H9 (cell line): ENCODE data around the gene ARHGEF7. TPM values are rescaled to one million over a fixed set of nuclear protein-coding genes. Genes with fewer than 3 reads are reported as not detected.

ENCODE experiments used
- DNase-seq: peaks from one replicate; pipeline ENCODE4 v3.0.0-alpha.2; 2017
- H2AFZ ChIP-seq: one replicate; pipeline ENCODE4 v1.6.1; 2013; ENCODE audit warnings: mild to moderate bottlenecking, low read length, control low read depth, moderate library complexity
- H2AK5ac ChIP-seq: 2 replicates; pipeline ENCODE4 v1.6.1; 2013; ENCODE audit warnings: low read length, control low read depth, mixed read lengths; ENCODE audit not compliant: insufficient read length
- H2BK120ac ChIP-seq: one replicate; pipeline ENCODE4 v1.6.1; 2013; ENCODE audit warnings: low read depth, mild to moderate bottlenecking, low read length, control low read depth, inconsistent platforms; ENCODE audit not compliant: poor library complexity, severe bottlenecking
- H2BK12ac ChIP-seq: 2 replicates; pipeline ENCODE4 v1.6.1; 2013; ENCODE audit warnings: low read length, control low read depth, mixed read lengths, low read depth; ENCODE audit not compliant: insufficient read length
- H2BK15ac ChIP-seq: 2 replicates; pipeline ENCODE4 v1.6.1; 2013; ENCODE audit warnings: low read depth, low read length, control low read depth
- H2BK20ac ChIP-seq: one replicate; pipeline ENCODE4 v1.6.1; 2013; ENCODE audit warnings: low read depth, mild to moderate bottlenecking, low read length, control low read depth, inconsistent platforms; ENCODE audit not compliant: poor library complexity, severe bottlenecking
- H2BK5ac ChIP-seq: 2 replicates; pipeline ENCODE4 v1.6.1; 2013; ENCODE audit warnings: low read length, control low read depth, mixed read lengths; ENCODE audit not compliant: insufficient read length
- H3K14ac ChIP-seq: 2 replicates; pipeline ENCODE4 v1.6.1; 2013; ENCODE audit warnings: low read length, control low read depth; ENCODE audit not compliant: insufficient read depth
- H3K18ac ChIP-seq: 2 replicates; pipeline ENCODE4 v1.6.1; 2013; ENCODE audit warnings: low read depth, mild to moderate bottlenecking, mixed read lengths, low read length, control low read depth; ENCODE audit not compliant: insufficient read length
- H3K23ac ChIP-seq: 2 replicates; pipeline ENCODE4 v1.6.1; 2013; ENCODE audit warnings: low read length, control low read depth, mixed read lengths, low read depth; ENCODE audit not compliant: insufficient read length
- H3K23me2 ChIP-seq: 2 replicates; pipeline ENCODE4 v1.6.1; 2013; ENCODE audit warnings: low read depth, mild to moderate bottlenecking, mixed read lengths, low read length, control low read depth; ENCODE audit not compliant: insufficient read length, poor library complexity, severe bottlenecking
- H3K27ac ChIP-seq: 2 replicates; pipeline ENCODE4 v1.5.1; 2013; ENCODE audit warnings: low read length, control low read depth, mixed read lengths, low read depth; ENCODE audit not compliant: insufficient read length
- H3K27me3 ChIP-seq: 2 replicates; pipeline ENCODE4 v1.6.1; 2013; ENCODE audit warnings: low read length, control low read depth, inconsistent platforms; ENCODE audit not compliant: insufficient read depth
- H3K4ac ChIP-seq: 2 replicates; pipeline ENCODE4 v1.6.1; 2013; ENCODE audit warnings: low read depth, mild to moderate bottlenecking, control low read depth, inconsistent platforms, low read length, moderate library complexity
- H3K4me1 ChIP-seq: 2 replicates; pipeline ENCODE4 v1.6.1; 2013; ENCODE audit warnings: low read length, control low read depth, inconsistent platforms; ENCODE audit not compliant: insufficient read depth
- H3K4me2 ChIP-seq: 2 replicates; pipeline ENCODE4 v1.6.1; 2013; ENCODE audit warnings: low read length, control low read depth, mixed read lengths; ENCODE audit not compliant: insufficient read length, insufficient read depth
- H3K56ac ChIP-seq: 2 replicates; pipeline ENCODE4 v1.6.1; 2013; ENCODE audit warnings: low read depth, mild to moderate bottlenecking, mixed read lengths, low read length, control low read depth; ENCODE audit not compliant: insufficient read length
- H3K79me1 ChIP-seq: 2 replicates; pipeline ENCODE4 v1.6.1; 2013; ENCODE audit warnings: low read depth, mild to moderate bottlenecking, moderate library complexity, low read length, control low read depth, inconsistent platforms; ENCODE audit not compliant: insufficient read depth, poor library complexity, severe bottlenecking
- H3K79me2 ChIP-seq: 2 replicates; pipeline ENCODE4 v1.6.1; 2013; ENCODE audit warnings: low read length, control low read depth, inconsistent platforms; ENCODE audit not compliant: insufficient read depth
- H3K9ac ChIP-seq: 2 replicates; pipeline ENCODE4 v1.6.1; 2013; ENCODE audit warnings: low read length, control low read depth, mixed read lengths; ENCODE audit not compliant: insufficient read length; ENCODE audit errors: extremely low read depth
- H3K9me3 ChIP-seq: one replicate; pipeline ENCODE4 v1.6.1; 2013; ENCODE audit warnings: low read depth, low read length, inconsistent platforms; ENCODE audit not compliant: control insufficient read depth
- H3T11ph ChIP-seq: one replicate; pipeline ENCODE4 v1.6.1; 2013; ENCODE audit warnings: mild to moderate bottlenecking, low read length, control low read depth, inconsistent platforms
- H4K20me1 ChIP-seq: one replicate; pipeline ENCODE4 v1.6.1; 2013; ENCODE audit not compliant: control insufficient read depth, insufficient read length, insufficient read depth
- H4K5ac ChIP-seq: 2 replicates; pipeline ENCODE4 v1.6.1; 2013; ENCODE audit warnings: low read depth, mild to moderate bottlenecking, mixed read lengths, low read length, control low read depth; ENCODE audit not compliant: insufficient read length
- H4K8ac ChIP-seq: replicated peaks from 2 replicates; pipeline ENCODE4 v1.6.1; 2013; ENCODE audit warnings: low read length, control low read depth, mixed read lengths, low read depth; ENCODE audit not compliant: insufficient read length
- H4K91ac ChIP-seq: 2 replicates; pipeline ENCODE4 v1.6.1; 2013; ENCODE audit warnings: low read depth, mild to moderate bottlenecking, moderate library complexity, mixed read lengths, low read length, control low read depth; ENCODE audit not compliant: insufficient read length
- H3K27ac Mint-ChIP-seq, 3 experiments: 2 replicates in 2 of 3; 3 replicates in 1 of 3; pipeline ENCODE4 v1.8.0; 2020 to 2021; ENCODE audit warnings: mixed read lengths in 3 of 3, mild to moderate bottlenecking in 1 of 3, moderate library complexity in 1 of 3
- H3K27me3 Mint-ChIP-seq: 2 replicates; pipeline ENCODE4 v1.8.0; 2021; ENCODE audit warnings: low read depth, mild to moderate bottlenecking, moderate library complexity, mixed read lengths
- H3K36me3 Mint-ChIP-seq, 3 experiments: 2 replicates in 2 of 3; 3 replicates in 1 of 3; pipeline ENCODE4 v1.8.0; 2020 to 2021; ENCODE audit warnings: low read depth in 3 of 3, mixed read lengths in 3 of 3; ENCODE audit not compliant: insufficient read depth in 1 of 3
- H3K4me1 Mint-ChIP-seq, 2 experiments: 2 replicates each; pipeline ENCODE4 v1.8.0; 2020; ENCODE audit warnings: mixed read lengths in 2 of 2
- H3K4me3 Mint-ChIP-seq, 2 experiments: 2 replicates in 1 of 2; 3 replicates in 1 of 2; pipeline ENCODE4 v1.8.0; 2020 to 2021; ENCODE audit warnings: mild to moderate bottlenecking in 2 of 2, mixed read lengths in 2 of 2, moderate library complexity in 1 of 2
- H3K9me3 Mint-ChIP-seq, 2 experiments: 2 replicates in 1 of 2; 3 replicates in 1 of 2; pipeline ENCODE4 v1.8.0; 2020; ENCODE audit warnings: mild to moderate bottlenecking in 2 of 2, mixed read lengths in 2 of 2, moderate library complexity in 1 of 2
- WGBS: extraction: QIAGEN DNeasy Blood & Tissue Kit; methylation state at CpG from one replicate; pipeline ENCODE4 v1.1.7; 2013; ENCODE audit warnings: missing lambda C conversion rate, low lambda C conversion rate, mixed read lengths; ENCODE audit not compliant: insufficient read length; ENCODE audit errors: extremely low coverage; 5-methylcytosine and 5-hydroxymethylcytosine counted together
- total RNA-seq: library from RNA; stranded (reverse); gene quantifications from 2 replicates; pipeline ENCODE4 v1.2.1, GENCODE V29; 2021
- TF ChIP-seq, protein P1 (sequence below): fragments of 200-600 bp; sonication (generic); conservative IDR thresholded peaks from 3 replicates; pipeline ENCODE4 v1.8.0; 2021; ENCODE audit warnings: antibody characterized with exemption, mild to moderate bottlenecking

Gene ARHGEF7
- total RNA-seq, 1 experiment from 2014 or later = 51.9 TPM

DNA sequence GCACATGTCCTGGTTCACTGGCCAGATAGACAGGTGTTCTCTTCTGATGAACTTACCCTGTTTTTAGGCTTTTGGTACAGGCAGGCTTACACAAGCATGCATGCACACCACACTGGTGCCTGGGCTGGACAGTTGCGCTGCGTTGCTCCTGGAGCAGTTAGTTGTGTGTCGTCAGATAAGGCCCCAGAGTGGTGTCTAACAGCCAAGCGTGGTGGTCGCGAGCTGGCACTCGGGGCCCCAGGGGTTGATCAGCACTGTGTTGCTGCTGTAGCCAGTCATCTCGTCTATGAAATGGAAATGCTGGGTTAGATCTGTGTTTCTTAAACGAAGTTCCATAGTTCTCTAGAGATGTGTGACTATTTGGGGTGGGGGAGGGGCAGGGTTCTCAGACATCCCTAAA is 180.8 kb downstream of the ARHGEF7 start:
- Histone ChIP-seq H3K4me2 (no peak overlapping the region), H3K79me1 (no peaks in the 10 kb centered on the region), H3K23me2 (no peaks in the 10 kb centered on the region), H2BK15ac (no peak overlapping the region), H3T11ph (no peak overlapping the region), H3K79me2 (no peaks in the 10 kb centered on the region), H3K27me3 (no peaks in the 10 kb centered on the region), H3K9me3 (no peaks in the 10 kb centered on the region), H4K8ac (no peak overlapping the region), H4K20me1 (no peaks in the 10 kb centered on the region), H2BK120ac (no peak overlapping the region), H3K9ac (no peak overlapping the region), H3K18ac (no peak overlapping the region), H2BK5ac (no peak overlapping the region), H3K23ac (no peak overlapping the region), H4K5ac (no peak overlapping the region), H3K14ac (no peak overlapping the region), H2AFZ (no peak overlapping the region), H2BK20ac (no peak overlapping the region), H2BK12ac (no peak overlapping the region), H3K56ac (no peak overlapping the region), H3K27ac (no peak overlapping the region), H2AK5ac (no peak overlapping the region), H3K4ac (no peak overlapping the region), H3K4me1 (no peaks in the 10 kb centered on the region), H4K91ac (no peak overlapping the region)
- Mint-ChIP-seq H3K4me3 (no peak overlapping the region), H3K27ac (peak overlapping the region in 1 of 3 experiments; percentile 81; a peak in 1 of 7 replicates), H3K9me3 (no peaks in the 10 kb centered on the region), H3K36me3 (peaks cover 4 to 28% (median 17%) of the 10 kb centered on the region in 3 experiments; a peak in 6 of 7 replicates), H3K4me1 (no peaks in the 10 kb centered on the region), H3K27me3 (no peaks in the 10 kb centered on the region)
- no CpG with 5 or more reads among the region's 9 CpGs for WGBS
- TF ChIP-seq, protein P1, sequence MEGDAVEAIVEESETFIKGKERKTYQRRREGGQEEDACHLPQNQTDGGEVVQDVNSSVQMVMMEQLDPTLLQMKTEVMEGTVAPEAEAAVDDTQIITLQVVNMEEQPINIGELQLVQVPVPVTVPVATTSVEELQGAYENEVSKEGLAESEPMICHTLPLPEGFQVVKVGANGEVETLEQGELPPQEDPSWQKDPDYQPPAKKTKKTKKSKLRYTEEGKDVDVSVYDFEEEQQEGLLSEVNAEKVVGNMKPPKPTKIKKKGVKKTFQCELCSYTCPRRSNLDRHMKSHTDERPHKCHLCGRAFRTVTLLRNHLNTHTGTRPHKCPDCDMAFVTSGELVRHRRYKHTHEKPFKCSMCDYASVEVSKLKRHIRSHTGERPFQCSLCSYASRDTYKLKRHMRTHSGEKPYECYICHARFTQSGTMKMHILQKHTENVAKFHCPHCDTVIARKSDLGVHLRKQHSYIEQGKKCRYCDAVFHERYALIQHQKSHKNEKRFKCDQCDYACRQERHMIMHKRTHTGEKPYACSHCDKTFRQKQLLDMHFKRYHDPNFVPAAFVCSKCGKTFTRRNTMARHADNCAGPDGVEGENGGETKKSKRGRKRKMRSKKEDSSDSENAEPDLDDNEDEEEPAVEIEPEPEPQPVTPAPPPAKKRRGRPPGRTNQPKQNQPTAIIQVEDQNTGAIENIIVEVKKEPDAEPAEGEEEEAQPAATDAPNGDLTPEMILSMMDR = no peak
- DNase-seq = no peak
